ENCODE results near the gene UQCRQ. TPM values are rescaled to one million over a fixed set of nuclear protein-coding genes. Genes with fewer than 3 reads are reported as not detected.

Gene UQCRQ
- total and polyA plus RNA-seq, 9 of the 15 experiments (the other 6 are each of a cell fraction or from before 2014, with no cell fraction given) = 235 to 2,421 (median 883) TPM

GRCh38 chr5:132915681-132916080 lies 49.2 kb downstream of the UQCRQ start (continued):
- TF ChIP-seq NFXL1 (CRISPR knock-in tag; IDR thresholded peaks at IDR 0.05) = no peak
- TF ChIP-seq ZSCAN32 (CRISPR knock-in tag; IDR thresholded peaks at IDR 0.05) = no peak
- TF ChIP-seq TFE3 (CRISPR knock-in tag; IDR thresholded peaks at IDR 0.05) = no peak
- TF ChIP-seq ZFPM2 (CRISPR knock-in tag; IDR thresholded peaks at IDR 0.05) = no peak
- no peak for TF ChIP-seq PPARD (CRISPR knock-in tag; IDR thresholded peaks at IDR 0.05)
- TF ChIP-seq NCOA1 (IDR thresholded peaks at IDR 0.05; ENCODE audit: low read depth) = no peak
- no peak for TF ChIP-seq FIP1L1 (IDR thresholded peaks at IDR 0.05; ENCODE audit: low read depth, low read length, poor library complexity, severe bottlenecking)
- TF ChIP-seq RBM17 (IDR thresholded peaks at IDR 0.05; ENCODE audit: borderline replicate concordance, low read depth, low read length) = no peak
- TF ChIP-seq ELF4 (CRISPR knock-in tag; IDR thresholded peaks at IDR 0.05) = no peak

GRCh38 chr5:132916086-132916485 lies 49.6 kb downstream of the UQCRQ start:
- ATAC-seq = peak; percentile 61
- WGBS (ENCODE audit: insufficient coverage, low coverage, missing lambda C conversion rate) = 79% methylated on average over 3 of the region's 3 CpGs
- Histone ChIP-seq H3K4me2 (ENCODE audit: insufficient read depth, low read length) (no peak overlapping the region), H3K9me1 (ENCODE audit: control insufficient read depth, insufficient read depth, low read length) (no peaks in the 10 kb centered on the region), H3K4me1 (replicated peaks in 1 of 2; ENCODE audit: control insufficient read depth in 2 of 2, insufficient read depth in 2 of 2, low read length in 2 of 2) (no peaks in the 10 kb centered on the region), H3K36me3 (ENCODE audit: control insufficient read depth, insufficient read depth, low read length) (peaks cover 27% of the 10 kb centered on the region; the same call in 2 of the 3 replicates), H3K27ac (ENCODE audit: extremely low read depth, low read depth, low read length) (no peak overlapping the region), H3K79me2 (ENCODE audit: control insufficient read depth, insufficient read depth, low read length) (no peaks in the 10 kb centered on the region), H3K9ac (ENCODE audit: insufficient read depth in 1 of 2, low read depth in 2 of 2, low read length in 2 of 2) (no peak overlapping the region), H3K4me3 (no peak overlapping the region), H2AFZ (ENCODE audit: low read depth, low read length) (no peak overlapping the region), H4K20me1 (replicated peaks; ENCODE audit: control insufficient read depth, insufficient read depth, low read length) (no peaks in the 10 kb centered on the region), H3K9me3 (replicated peaks; ENCODE audit: control insufficient read depth, insufficient read depth, low read depth, low read length) (no peaks in the 10 kb centered on the region), H3K27me3 (ENCODE audit: control insufficient read depth in 2 of 2, insufficient read depth in 2 of 2, low read length in 2 of 2) (no peaks in the 10 kb centered on the region)
- POLR2A ChIA-PET = no interaction called here
- in situ Hi-C loops (cut with MboI) (loop anchor here (10.0 kb wide), 1 partner anchor 1729 kb away; the partner anchor contains the start of gene SEC24A), intact Hi-C loops (cut with micrococcal nuclease) (no loop called here)
- FAIRE-seq = no peak
- CTCF ChIA-PET (ENCODE audit: low intra/inter-chr PET ratio) = no interaction called here
- no TSS peak for BruUV-seq (replicated peaks)
- no peak for DNase-seq (ENCODE audit: extremely low read depth in 1 of 4, low spot score in 3 of 4)
- TF ChIP-seq ZNF318 (IDR thresholded peaks at IDR 0.05; ENCODE audit: borderline replicate concordance in 1 of 2, low read depth in 1 of 2) (no peak), ZNF354B (CRISPR knock-in tag; IDR thresholded peaks at IDR 0.05) (no peak)
